B cell (primary cell): Measurements from ENCODE around the gene FKBP2. TPM values are rescaled to one million over a fixed set of nuclear protein-coding genes. Genes with fewer than 3 reads are reported as not detected.
A peak's percentile ranks its signal among the peaks of the same experiment; 100 is the strongest.

ENCODE experiments used
- ATAC-seq: fragments of 200-7000 bp; cut with Tn5 transposase; one replicate; pipeline ENCODE4 v1.10.0; 2021; ENCODE audit warnings: low read depth, mild to moderate bottlenecking, moderate number of reproducible peaks, moderate library complexity
- CTCF ChIA-PET: fragments of 350-600 bp; sonication (Branson Sonifier 250); formaldehyde crosslinking; loops from one replicate; lab custom pipeline; 2021; ENCODE audit warnings: antibody characterized with exemption, inconsistent platforms; lab: Charles Lee
- POLR2A ChIA-PET: fragments of 350-600 bp; sonication (Branson Sonifier 250); formaldehyde crosslinking; loops from one replicate; lab custom pipeline; 2021; ENCODE audit warnings: antibody characterized with exemption; lab: Charles Lee
- DNase-seq: peaks from one replicate; pipeline ENCODE4 v3.0.0; 2013
- H2AFZ ChIP-seq: 2 replicates; pipeline ENCODE4 v1.6.1; 2012; ENCODE audit warnings: mild to moderate bottlenecking, low read depth, low read length; ENCODE audit not compliant: insufficient read depth, poor library complexity, severe bottlenecking
- H3K27ac ChIP-seq, 2 donors: 1 replicate in 1 of 2; 2 replicates in 1 of 2; pipeline ENCODE4 v1.5.1; 2012 to 2013; ENCODE audit warnings: low read length in 2 of 2, mild to moderate bottlenecking in 2 of 2, moderate library complexity in 1 of 2
- H3K27me3 ChIP-seq, 4 experiments: fragments of 200-600 bp in 1 of 4; sonication (generic) in 1 of 4; replicated peaks in 1 of 4; 1 replicate in 2 of 4; 2 replicates in 2 of 4; pipeline versions ENCODE4 v1.6.1 to v1.7.0; 2013 to 2016; ENCODE audit warnings: low read length in 3 of 4, mild to moderate bottlenecking in 2 of 4, mixed read lengths in 1 of 4, moderate library complexity in 1 of 4; ENCODE audit not compliant: insufficient read depth in 4 of 4, control insufficient read depth in 3 of 4; ENCODE audit errors: control extremely low read depth in 1 of 4
- H3K36me3 ChIP-seq, 2 experiments: replicated peaks in 1 of 2; 1 replicate in 1 of 2; 2 replicates in 1 of 2; pipeline versions ENCODE4 v1.6.1 to v1.7.1; 2013; ENCODE audit warnings: low read length in 1 of 2; ENCODE audit not compliant: insufficient read depth in 2 of 2, control insufficient read depth in 1 of 2; ENCODE audit errors: control extremely low read depth in 1 of 2, extremely low read depth in 1 of 2
- H3K4me1 ChIP-seq, 2 donors: fragments of 200-600 bp in 1 of 2; sonication (generic) in 1 of 2; 1 replicate in 1 of 2; 2 replicates in 1 of 2; pipeline versions ENCODE4 v1.5.1 to v1.6.1; 2013 to 2017; ENCODE audit warnings: low read length in 2 of 2; ENCODE audit not compliant: control insufficient read depth in 2 of 2, insufficient read depth in 2 of 2
- H3K4me2 ChIP-seq: replicated peaks from 2 replicates; pipeline ENCODE3; 2012; ENCODE audit warnings: mild to moderate bottlenecking, low read depth, low read length; ENCODE audit not compliant: poor library complexity, severe bottlenecking
- H3K4me3 ChIP-seq, 5 experiments: fragments of 200-600 bp in 1 of 5; sonication (generic) in 1 of 5; 1 replicate in 3 of 5; 2 replicates in 2 of 5; pipeline versions ENCODE4 v1.5.1 to v1.7.0; 2011 to 2016; ENCODE audit warnings: low read length in 4 of 5, mild to moderate bottlenecking in 4 of 5, low read depth in 2 of 5, control low read depth in 1 of 5, moderate library complexity in 1 of 5; ENCODE audit not compliant: insufficient read depth in 1 of 5; ENCODE audit errors: control extremely low read depth in 1 of 5, extremely low read depth in 1 of 5
- H3K79me2 ChIP-seq: fragments of 200-600 bp; sonication (generic); one replicate; pipeline ENCODE4 v1.6.0; 2016; ENCODE audit warnings: low read length; ENCODE audit not compliant: control insufficient read depth, insufficient read depth
- H3K9ac ChIP-seq: fragments of 200-600 bp; sonication (generic); 2 replicates; pipeline ENCODE4 v1.6.1; 2017; ENCODE audit warnings: mild to moderate bottlenecking, low read length, moderate library complexity
- H3K9me3 ChIP-seq, 3 donors: one replicate each; pipeline versions ENCODE4 v1.6.1 to v1.7.1; 2013; ENCODE audit warnings: low read length in 2 of 3; ENCODE audit not compliant: control insufficient read depth in 2 of 3, insufficient read depth in 1 of 3; ENCODE audit errors: control extremely low read depth in 1 of 3
- H4K20me1 ChIP-seq: 2 replicates; pipeline ENCODE4 v1.6.0; 2012; ENCODE audit warnings: mild to moderate bottlenecking, low read length; ENCODE audit not compliant: insufficient read depth, control insufficient read depth, poor library complexity, severe bottlenecking
- H3K27ac Mint-ChIP-seq: one replicate; pipeline ENCODE4 v1.8.0; 2021; ENCODE audit warnings: mixed read lengths
- H3K27me3 Mint-ChIP-seq: one replicate; pipeline ENCODE4 v1.8.0; 2021; ENCODE audit warnings: mixed read lengths
- H3K4me1 Mint-ChIP-seq: one replicate; pipeline ENCODE4 v1.8.0; 2021; ENCODE audit warnings: mixed read lengths
- H3K4me3 Mint-ChIP-seq: one replicate; pipeline ENCODE4 v1.8.0; 2021; ENCODE audit warnings: mixed read lengths
- H3K9me3 Mint-ChIP-seq: one replicate; pipeline ENCODE4 v1.8.0; 2022; ENCODE audit warnings: mixed read lengths; ENCODE audit not compliant: insufficient read depth
- CTCF ChIP-seq: fragments of 200-600 bp; IDR thresholded peaks from one replicate; pipeline ENCODE4 v1.8.0; 2022; ENCODE audit warnings: antibody characterized with exemption, mild to moderate bottlenecking
- EZH2 ChIP-seq: IDR thresholded peaks from 2 replicates; pipeline ENCODE4 v1.6.1; 2012; ENCODE audit warnings: borderline replicate concordance, low read depth, mild to moderate bottlenecking, moderate library complexity, low read length; ENCODE audit not compliant: insufficient read depth, poor library complexity, severe bottlenecking
- WGBS: methylation state at CpG from one replicate; pipeline ENCODE4 v1.1.5; 2013; ENCODE audit warnings: missing lambda C conversion rate; ENCODE audit not compliant: insufficient coverage; 5-methylcytosine and 5-hydroxymethylcytosine counted together
- intact Hi-C: fragments of 100-400 bp; cut with micrococcal nuclease; formaldehyde crosslinking; loops from one replicate; pipeline ENCODE4 v1.10.0; 2022
- polyA plus RNA-seq: library from polyadenylated mRNA; depleted of rRNA; stranded (reverse); fragments of >200 nt; gene quantifications from 2 replicates; pipeline ENCODE4 v1.2.3, GENCODE V29; 2012
- total RNA-seq, 2 donors: library from RNA; stranded (reverse); fragments of 120-200 nt in 1 of 2; gene quantifications; 1 replicate in 1 of 2; 2 replicates in 1 of 2; pipeline versions ENCODE4 v1.2.3 to v1.2.4, GENCODE V29; 2013 to 2022

FKBP2 gene
- total and polyA plus RNA-seq, 2 donors (not counting 1 experiment from before 2014, with no cell fraction given): 23.7 to 38.2 TPM

GRCh38 chr11:64249038-64249437 lies 8.1 kb downstream of the FKBP2 start:
- no peaks in the 10 kb centered on the region for H3K27me3 ChIP-seq

More at GRCh38 chr11:64249038-64249437, 8.1 kb downstream of the FKBP2 start:
- Histone ChIP-seq H3K36me3 (peaks cover 0 to 2% of the 10 kb centered on the region in 2 experiments), H2AFZ (no peak overlapping the region), H3K4me3 (no peak overlapping the region), H3K4me2 (no peak overlapping the region), H3K9me3 (no peaks in the 10 kb centered on the region), H3K9ac (no peak overlapping the region), H3K27ac (no peak overlapping the region), H3K4me1 (peaks cover 27 to 51% of the 10 kb centered on the region in 2 donors), H4K20me1 (no peaks in the 10 kb centered on the region), H3K79me2 (peaks cover 4% of the 10 kb centered on the region)
- peak overlapping the region; percentile 67 for H3K4me3 Mint-ChIP-seq
- H3K27me3 Mint-ChIP-seq: no peaks in the 10 kb centered on the region
- ChIA-PET POLR2A (interaction anchor here (0.7 to 1.8 kb wide), 3 partner anchors 27 to 69 kb away, joined by 3 to 5 read pairs (median 3); partner anchors contain the start of gene PRDX5), CTCF (interaction anchor here (1.2 to 10.4 kb wide), 6 partner anchors 10 to 56 kb away, joined by 3 to 141 read pairs (median 20); partner anchors contain the start of genes CATSPERZ and FERMT3)
- H3K27ac Mint-ChIP-seq: peak overlapping the region; percentile 20
- 100% methylated on average over 4 of the region's 4 CpGs for WGBS
- peaks cover 33% of the 10 kb centered on the region for H3K4me1 Mint-ChIP-seq
- no peaks in the 10 kb centered on the region for H3K9me3 Mint-ChIP-seq
- ATAC-seq (no peak), DNase-seq (no peak)
- intact Hi-C loops: no loop called here
- TF ChIP-seq EZH2: no peak
- no peak for TF ChIP-seq CTCF
